ENCODE results near the gene PLEKHA5. TPM values are rescaled to one million over a fixed set of nuclear protein-coding genes. Genes with fewer than 3 reads are reported as not detected.

PLEKHA5 gene
- total and polyA plus RNA-seq, 3 donors from 2014 or later = 22.4 to 37.5 (median 34.8) TPM

DNA sequence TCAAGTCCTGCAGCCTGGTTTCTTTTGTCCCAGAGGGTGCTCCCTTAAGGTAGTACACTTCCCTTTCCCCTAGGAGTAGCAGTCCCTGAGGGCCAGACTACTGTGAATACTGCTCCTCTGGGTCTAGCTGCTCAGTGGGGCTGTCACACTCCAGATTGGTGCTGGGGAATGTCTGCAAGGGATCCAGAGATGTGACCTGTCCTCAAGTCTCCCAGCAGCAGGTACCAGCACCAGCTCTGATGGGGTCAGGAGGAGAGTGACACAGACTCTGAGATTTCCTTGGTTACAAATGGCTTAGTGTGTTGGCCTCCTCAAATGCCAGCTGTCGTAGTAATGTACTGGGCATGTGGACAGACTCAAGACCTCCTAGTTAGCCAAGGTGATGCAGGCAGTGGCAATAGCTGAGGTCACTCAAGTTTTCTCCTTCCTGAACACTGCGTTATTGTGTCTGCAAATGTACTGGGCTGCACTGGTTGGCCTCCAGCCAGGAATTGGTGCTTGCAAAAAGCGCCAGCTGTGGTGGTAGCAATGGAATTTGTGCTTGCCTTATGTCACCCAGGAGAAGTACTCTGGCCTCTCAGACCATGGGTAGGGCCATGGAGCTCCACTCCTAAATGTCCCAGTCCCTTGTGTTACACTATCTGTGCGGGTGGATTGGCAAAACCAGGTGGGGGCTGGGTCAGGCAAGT is 273.4 kb downstream of the PLEKHA5 start:
- Histone ChIP-seq H3K9me3 (no peaks in the 10 kb centered on the region), H3K36me3 (ENCODE audit: low read depth, missing control alignments) (no peaks in the 10 kb centered on the region), H3K27me3 (no peaks in the 10 kb centered on the region), H3K4me3 (no peak overlapping the region), H3K27ac (no peak overlapping the region), H3K4me1 (no peaks in the 10 kb centered on the region)
- intact Hi-C loops (cut with DNase I; ENCODE audit: low total_unique reads) = no loop called here
- WGBS, 2 donors = 43 to 67% methylated on average over 3 to 4 of the region's 4 CpGs
- no peak for TF ChIP-seq POLR2A (IDR thresholded peaks at IDR 0.05)
- TF ChIP-seq, protein P1, sequence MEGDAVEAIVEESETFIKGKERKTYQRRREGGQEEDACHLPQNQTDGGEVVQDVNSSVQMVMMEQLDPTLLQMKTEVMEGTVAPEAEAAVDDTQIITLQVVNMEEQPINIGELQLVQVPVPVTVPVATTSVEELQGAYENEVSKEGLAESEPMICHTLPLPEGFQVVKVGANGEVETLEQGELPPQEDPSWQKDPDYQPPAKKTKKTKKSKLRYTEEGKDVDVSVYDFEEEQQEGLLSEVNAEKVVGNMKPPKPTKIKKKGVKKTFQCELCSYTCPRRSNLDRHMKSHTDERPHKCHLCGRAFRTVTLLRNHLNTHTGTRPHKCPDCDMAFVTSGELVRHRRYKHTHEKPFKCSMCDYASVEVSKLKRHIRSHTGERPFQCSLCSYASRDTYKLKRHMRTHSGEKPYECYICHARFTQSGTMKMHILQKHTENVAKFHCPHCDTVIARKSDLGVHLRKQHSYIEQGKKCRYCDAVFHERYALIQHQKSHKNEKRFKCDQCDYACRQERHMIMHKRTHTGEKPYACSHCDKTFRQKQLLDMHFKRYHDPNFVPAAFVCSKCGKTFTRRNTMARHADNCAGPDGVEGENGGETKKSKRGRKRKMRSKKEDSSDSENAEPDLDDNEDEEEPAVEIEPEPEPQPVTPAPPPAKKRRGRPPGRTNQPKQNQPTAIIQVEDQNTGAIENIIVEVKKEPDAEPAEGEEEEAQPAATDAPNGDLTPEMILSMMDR (IDR thresholded peaks at IDR 0.05) = no peak
- peak; percentile 73 for DNase-seq

DNA sequence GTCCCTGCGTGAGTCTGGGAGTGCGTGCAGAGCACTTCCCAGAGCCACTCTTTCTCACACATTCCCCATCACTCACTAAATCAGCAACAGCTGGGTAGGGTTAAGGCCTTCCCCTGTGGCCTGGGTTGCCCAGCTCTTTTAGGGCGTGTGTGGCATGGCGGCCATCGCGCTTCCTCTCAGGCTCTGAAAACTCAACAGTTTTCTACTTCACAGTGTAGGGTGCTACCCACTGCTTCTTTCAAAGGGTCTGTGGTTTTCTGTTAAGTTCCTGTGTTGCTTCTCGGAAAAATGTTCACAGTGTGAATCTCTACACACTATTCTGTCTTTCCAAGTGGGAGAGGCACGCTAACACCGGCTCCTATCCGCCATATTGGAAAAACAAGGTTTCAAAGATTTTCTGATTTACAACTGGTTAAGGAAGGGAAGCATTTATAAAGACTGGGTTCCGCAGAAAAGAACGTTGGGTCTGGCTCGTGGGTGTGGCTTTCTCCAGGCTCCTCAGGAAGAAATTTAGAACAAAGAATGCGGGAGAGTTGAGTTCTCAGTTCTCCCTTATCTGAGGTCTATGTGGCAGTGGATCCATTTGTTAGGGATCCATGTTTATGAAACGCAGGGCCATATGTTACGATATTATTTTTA is 274.8 kb downstream of the PLEKHA5 start:
- no peaks in the 10 kb centered on the region for H3K9me3 ChIP-seq
- 58 to 75% methylated on average over 14 to 16 of the region's 16 CpGs for WGBS, 2 donors
- H3K4me1 ChIP-seq = no peaks in the 10 kb centered on the region

DNA sequence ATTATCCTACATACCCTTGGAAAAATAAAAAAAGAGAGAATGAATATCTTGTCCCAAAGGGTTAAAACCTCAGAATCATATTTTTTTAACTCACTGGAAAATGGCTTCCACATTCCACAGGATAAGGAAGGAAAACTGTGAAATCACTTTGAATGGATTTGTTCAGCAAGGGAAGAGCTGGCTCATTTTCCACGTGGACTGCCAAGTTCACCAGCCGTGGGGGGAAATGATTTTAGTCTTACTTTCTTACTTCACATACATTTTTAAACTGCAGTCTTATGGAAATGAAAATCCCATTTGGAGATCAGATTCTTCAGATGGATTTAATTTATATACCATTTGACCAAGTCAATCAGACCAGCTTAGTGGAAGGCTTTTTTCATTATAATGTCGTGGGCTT is 279.8 kb downstream of the PLEKHA5 start:
- intact Hi-C loops (cut with DNase I; ENCODE audit: low total_unique reads) = no loop called here
- no peak overlapping the region for H3K4me3 ChIP-seq
- H3K27me3 ChIP-seq = no peaks in the 10 kb centered on the region
- no peaks in the 10 kb centered on the region for H3K9me3 ChIP-seq
- no peaks in the 10 kb centered on the region for H3K4me1 ChIP-seq
- no peak for TF ChIP-seq POLR2A (IDR thresholded peaks at IDR 0.05)
- TF ChIP-seq, protein P1 (IDR thresholded peaks at IDR 0.05) = no peak
- no peak for DNase-seq
- H3K36me3 ChIP-seq (ENCODE audit: low read depth, missing control alignments) = no peaks in the 10 kb centered on the region
- H3K27ac ChIP-seq = no peak overlapping the region
- 14 to 28% methylated on average over 3 of the region's 3 CpGs for WGBS, 2 donors

More for the DNA sequence above, 274.8 kb downstream of the PLEKHA5 start:
- Histone ChIP-seq H3K27ac (peak overlapping the region in 1 of 2 donors; percentile 2), H3K27me3 (no peaks in the 10 kb centered on the region), H3K36me3 (ENCODE audit: low read depth, missing control alignments) (no peaks in the 10 kb centered on the region), H3K4me3 (peak overlapping the region; percentile 39 to 61)
- intact Hi-C loops (cut with DNase I; ENCODE audit: low total_unique reads) = no loop called here
- peak; percentile 19 for DNase-seq
- TF ChIP-seq POLR2A (IDR thresholded peaks at IDR 0.05) = no peak
- TF ChIP-seq, protein P1 (IDR thresholded peaks at IDR 0.05) = no peak

DNA sequence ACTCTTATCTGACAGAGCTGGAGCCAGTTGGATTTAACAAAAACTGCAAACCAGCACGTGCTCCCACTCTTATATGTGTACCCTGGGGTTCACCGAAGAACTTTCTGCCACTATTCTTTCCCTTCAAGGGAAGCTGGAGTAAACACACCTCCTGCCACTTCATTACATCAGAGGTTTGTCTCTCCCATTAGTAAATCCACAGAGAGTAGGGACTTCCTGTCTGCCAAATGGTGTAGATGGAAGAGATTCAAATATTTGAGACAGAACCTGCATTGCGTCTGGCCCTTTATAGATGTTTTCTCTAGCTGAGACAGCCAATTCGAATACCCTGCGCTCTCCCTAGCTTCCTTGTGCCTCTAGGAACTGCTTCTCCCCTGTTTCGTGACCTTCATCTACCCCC is 280.7 kb downstream of the PLEKHA5 start:
- Histone ChIP-seq H3K4me1 (no peaks in the 10 kb centered on the region), H3K36me3 (ENCODE audit: low read depth, missing control alignments) (no peaks in the 10 kb centered on the region), H3K9me3 (no peaks in the 10 kb centered on the region), H3K4me3 (no peak overlapping the region), H3K27me3 (no peaks in the 10 kb centered on the region), H3K27ac (no peak overlapping the region)
- intact Hi-C loops (cut with DNase I; ENCODE audit: low total_unique reads) = no loop called here
- TF ChIP-seq, protein P1 (IDR thresholded peaks at IDR 0.05) = no peak
- TF ChIP-seq POLR2A (IDR thresholded peaks at IDR 0.05) = no peak
- no peak for DNase-seq
- WGBS, 2 donors = 65 to 67% methylated on average over 6 of the region's 6 CpGs

All from testis (tissue), 3 donors.